KOPT-K1 (cell line): ENCODE measurements around the gene HORMAD2.
"Not testable (repeated sequence)": the region's sequence is repeated elsewhere in the genome, so short reads cannot be mapped to it uniquely, and the experiment has no call there.

ENCODE experiments used
- H3K27ac ChIP-seq: fragments of 200-600 bp; sonication (generic); 2 replicates; pipeline ENCODE4 v1.5.1; 2016; ENCODE audit warnings: antibody characterized with exemption, mild to moderate bottlenecking, low read depth, low read length; ENCODE audit not compliant: poor library complexity, severe bottlenecking
- H3K36me3 ChIP-seq: fragments of 200-600 bp; sonication (generic); 2 replicates; pipeline ENCODE4 v1.5.1; 2017; ENCODE audit warnings: antibody characterized with exemption, mild to moderate bottlenecking, low read length, moderate library complexity; ENCODE audit not compliant: insufficient read depth
- H3K9me3 ChIP-seq: fragments of 200-600 bp; sonication (generic); 2 replicates; pipeline ENCODE4 v1.5.1; 2017; ENCODE audit warnings: antibody characterized with exemption, low read length, mild to moderate bottlenecking; ENCODE audit not compliant: insufficient read depth, poor library complexity, severe bottlenecking

Gene HORMAD2

DNA sequence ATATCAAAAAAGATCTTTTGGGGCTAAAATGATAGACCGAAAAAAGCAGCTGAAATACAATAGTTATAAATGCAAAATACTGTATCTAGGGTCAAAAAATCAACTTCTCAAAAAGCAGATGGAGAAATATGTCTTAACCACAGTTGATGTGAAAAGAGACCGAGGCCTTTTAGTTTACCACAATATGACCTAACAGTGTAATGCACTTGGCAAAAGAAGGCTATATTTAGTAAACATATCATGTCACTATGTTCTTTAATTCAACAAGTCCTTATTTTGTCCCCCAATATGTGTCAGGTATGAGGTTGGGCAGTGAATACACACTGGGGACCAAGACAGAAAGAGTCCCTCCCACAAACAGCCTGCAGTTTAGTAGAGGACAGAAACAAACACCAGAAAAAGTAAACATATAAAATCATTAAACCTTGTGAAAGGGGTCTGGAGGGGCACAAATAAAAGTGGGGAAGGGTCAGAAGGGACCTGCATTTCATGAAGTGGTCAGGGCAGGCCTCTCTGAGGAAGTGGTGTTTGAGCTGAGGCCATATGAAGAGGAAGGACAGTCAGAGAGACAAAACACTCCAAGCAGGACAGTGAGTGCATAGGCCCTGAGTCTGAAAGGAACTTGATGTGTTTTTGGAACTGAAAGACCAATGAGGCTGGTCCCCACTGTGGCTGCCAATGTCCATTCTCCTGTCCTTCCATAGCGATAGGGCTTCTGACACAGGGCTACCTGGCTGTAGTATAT is 112.9 kb downstream of the HORMAD2 start:
- Histone ChIP-seq H3K27ac (peak overlapping the region; percentile 18), H3K9me3 (no peaks in the 10 kb centered on the region), H3K36me3 (no peaks in the 10 kb centered on the region)

DNA sequence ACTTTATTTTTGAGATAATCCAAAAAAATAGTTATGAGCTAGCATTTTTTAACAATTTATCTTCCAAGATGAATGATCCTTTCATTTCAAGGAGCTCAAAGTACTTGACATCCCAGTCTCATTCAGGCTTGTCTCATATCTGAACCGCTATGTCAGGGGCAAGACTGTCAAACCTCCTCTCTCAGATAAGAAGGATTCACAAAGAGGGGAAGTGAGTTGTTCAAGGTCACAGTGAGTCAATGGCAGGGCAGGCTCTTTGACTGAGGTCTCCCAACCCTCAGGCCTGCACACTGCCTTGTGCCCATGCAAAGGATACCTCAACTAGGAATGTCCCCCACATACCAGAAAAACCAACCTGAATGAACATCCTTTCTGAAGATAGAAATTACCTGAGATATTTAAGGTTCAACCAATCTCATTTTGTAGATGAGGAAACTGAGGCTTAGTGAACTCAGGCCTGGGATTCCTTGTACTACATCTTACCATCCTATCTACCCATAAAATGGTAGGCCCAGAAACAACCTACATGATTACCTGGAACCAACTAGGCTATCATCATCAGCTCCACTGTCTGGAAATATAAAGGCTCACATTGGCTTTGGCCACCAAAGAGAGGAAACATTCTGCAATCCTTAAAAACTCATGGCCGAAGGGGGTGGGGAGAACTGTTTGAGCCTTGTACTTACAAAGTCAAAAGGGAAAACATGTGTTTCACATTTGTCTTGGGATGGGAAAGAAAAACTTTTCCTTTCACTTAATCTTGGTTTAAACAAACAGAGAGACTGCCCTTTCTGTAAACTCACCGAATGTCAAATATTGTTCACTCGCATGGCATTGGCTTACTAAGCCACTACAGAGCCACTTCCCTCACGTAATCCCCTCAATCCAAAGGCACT is 115.2 kb downstream of the HORMAD2 start:
- peak overlapping the region; percentile 64 for H3K27ac ChIP-seq
- no peaks in the 10 kb centered on the region for H3K36me3 ChIP-seq
- no peaks in the 10 kb centered on the region for H3K9me3 ChIP-seq

DNA sequence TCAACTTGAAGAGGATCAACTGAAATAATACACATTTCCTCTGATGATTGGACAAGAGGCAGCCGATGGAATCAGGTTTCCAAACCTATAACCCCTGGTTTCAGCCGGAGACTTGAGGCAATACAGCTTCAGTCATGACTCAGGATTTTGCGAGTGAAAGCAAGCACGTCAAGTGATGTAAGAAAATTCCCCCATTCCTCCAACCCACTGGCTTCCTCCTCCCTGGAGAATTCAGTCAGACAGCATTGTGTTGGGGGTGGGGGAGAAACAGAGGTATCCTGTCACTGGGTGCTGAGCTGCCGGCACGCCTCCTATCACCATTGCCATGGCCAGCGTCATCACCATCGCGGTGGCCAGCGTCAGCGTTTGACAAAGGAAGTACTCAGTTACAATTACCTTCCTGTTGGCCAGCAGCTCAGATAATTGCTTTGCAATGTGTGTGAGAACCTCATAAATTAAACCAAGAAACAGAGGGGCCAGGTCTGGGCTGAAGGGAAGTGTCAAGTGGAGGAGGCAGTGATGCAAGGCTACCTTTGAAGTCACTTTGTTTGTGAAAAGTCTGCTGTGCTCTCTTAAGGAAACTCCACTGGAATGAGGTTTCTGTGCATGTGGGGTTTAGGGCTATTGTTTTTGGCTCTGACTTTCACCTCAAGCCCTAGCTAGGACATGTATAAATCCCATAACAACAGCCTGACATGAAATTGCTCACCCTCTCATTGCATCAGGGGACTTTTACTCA is 116.0 kb downstream of the HORMAD2 start:
- no peaks in the 10 kb centered on the region for H3K36me3 ChIP-seq

DNA sequence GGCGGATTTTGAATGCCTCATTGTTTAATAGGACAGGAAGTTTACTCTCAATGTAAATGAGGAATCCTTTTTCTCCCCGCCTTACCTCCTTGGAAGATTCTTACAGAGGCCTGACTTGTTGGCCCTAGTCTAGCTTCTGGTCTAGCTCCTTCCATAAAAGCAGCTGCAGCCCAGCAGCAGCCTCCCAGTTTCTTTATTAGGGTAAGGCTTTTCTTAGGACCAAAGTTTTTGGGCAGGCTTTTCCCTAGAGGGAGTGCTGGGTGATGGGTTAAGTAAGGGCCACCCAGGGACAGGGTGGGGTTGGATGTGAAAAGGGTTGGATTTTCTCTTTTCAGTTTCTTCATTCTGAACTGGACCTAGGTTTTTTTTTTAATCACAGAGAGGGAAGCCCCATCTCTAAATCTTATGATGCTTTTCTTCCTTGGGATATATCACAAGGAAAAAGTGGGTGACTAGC is 116.6 kb downstream of the HORMAD2 start:
- H3K36me3 ChIP-seq: no peaks in the 10 kb centered on the region
- H3K27ac ChIP-seq: peak overlapping the region; percentile 64
- no peaks in the 10 kb centered on the region for H3K9me3 ChIP-seq

More for the DNA sequence above, 116.0 kb downstream of the HORMAD2 start:
- Histone ChIP-seq H3K9me3 (no peaks in the 10 kb centered on the region), H3K27ac (peak overlapping the region; percentile 64)

DNA sequence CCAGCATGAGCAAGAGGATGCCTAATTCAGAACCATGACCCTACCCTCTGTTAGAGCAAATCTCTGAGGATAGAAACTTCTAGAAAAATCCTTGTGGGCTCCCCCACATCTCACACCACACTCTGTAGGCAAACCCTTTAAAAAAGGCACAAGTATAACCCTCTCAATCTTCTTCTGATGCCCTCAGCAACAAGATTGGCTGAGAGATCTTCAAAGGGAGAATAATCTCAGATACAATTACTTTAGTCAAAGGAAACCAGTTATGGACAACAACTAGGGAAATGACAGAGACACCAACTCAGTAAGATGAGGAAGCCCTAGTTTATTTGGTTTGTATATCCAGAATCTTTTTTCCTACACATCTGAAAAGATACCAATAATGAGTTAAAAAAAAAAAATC is 117.1 kb downstream of the HORMAD2 start:
- Histone ChIP-seq H3K27ac (peak overlapping the region; percentile 64), H3K9me3 (no peaks in the 10 kb centered on the region), H3K36me3 (no peaks in the 10 kb centered on the region)

DNA sequence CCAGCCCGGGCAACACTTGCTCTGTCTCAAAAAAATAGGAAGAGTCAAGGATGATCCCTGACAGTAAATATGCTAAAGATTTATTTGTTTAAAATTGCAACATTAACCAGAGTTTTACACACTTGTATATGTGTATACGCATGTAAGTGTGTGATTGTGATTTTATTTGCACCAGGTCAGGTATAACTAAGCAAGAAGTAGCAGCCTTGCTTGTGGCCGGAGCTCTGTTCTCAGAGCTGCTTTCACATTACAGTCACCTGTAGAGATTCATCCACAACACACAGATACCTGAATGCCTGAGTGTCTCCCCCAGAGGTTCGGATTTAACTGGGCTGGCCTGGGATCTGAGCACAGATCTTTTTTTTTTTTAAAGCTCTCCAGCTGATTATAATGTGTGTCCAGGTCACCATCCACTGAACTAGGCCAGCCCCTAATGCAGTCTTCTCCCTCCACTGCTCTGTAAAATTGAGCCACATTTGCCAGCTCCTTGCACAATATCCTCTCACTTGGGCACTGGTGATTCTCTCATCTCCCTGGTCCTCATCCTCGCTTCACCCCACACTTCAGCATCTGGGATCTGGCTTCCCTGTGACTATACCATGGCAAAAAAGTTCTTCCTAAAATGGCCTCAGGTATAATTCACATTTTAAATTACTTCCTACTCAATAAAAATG is 118.0 kb downstream of the HORMAD2 start:
- no peak overlapping the region for H3K27ac ChIP-seq
- H3K36me3 ChIP-seq: no peaks in the 10 kb centered on the region
- H3K9me3 ChIP-seq: no peaks in the 10 kb centered on the region

DNA sequence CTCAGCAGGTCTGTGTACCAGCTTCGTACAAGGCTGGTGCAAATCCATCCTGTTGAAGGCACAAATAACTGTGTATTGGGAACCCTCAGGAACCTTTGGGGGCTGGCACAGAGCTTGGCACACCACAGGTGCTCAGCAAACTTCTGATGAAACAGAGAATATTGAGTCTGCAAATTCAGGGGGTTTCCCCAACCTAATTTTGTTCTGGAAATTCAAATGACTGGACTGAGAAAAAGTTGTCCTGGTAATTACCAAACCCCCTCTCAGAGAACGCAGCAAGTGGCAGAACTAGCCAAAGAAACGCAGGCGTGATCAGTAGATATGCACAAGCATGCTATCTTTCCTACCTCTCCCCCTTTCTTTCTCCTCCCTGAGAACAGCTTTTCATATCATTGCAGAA is 118.7 kb downstream of the HORMAD2 start:
- Histone ChIP-seq H3K27ac (no peak overlapping the region), H3K9me3 (no peaks in the 10 kb centered on the region), H3K36me3 (no peaks in the 10 kb centered on the region)

DNA sequence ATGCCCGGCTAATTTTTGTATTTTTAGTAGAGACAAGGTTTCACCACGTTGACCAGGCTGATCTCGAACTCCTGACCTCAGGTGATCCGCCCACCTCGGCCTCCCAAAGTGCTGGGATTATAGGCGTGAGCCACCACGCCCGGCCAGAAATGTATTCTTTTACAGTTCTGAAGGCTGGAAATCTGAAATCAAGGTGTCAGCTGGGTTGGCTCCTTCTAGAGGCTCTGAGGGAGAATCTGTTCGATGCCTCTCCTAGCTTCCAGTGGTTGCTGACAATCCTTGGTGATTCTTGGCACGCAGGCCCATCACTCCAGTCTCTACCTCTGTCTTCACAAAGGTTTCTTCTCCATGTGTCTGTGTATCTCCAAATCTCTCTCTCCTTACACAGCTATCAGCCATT is 120.6 kb downstream of the HORMAD2 start:
- not testable (repeated sequence) for H3K9me3 ChIP-seq, H3K36me3 ChIP-seq, H3K27ac ChIP-seq

DNA sequence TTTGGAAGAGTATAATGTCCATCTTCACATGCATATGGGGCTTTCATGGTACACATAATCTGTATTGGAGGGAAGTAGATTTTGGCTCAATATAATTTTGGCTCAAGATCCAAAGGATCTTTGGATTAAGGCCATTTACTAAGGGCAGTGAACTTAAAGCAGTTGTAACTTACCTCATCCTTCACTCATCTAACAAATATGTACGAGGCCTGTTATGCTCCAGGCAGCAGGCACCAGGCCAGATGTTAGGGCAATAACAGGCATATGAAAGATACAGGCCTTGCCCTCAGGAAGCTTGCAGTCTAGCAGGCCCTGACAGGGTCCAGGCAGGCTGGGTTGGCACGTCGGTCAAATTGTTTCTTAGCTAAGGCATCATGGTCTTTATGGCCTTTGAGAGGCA is 121.7 kb downstream of the HORMAD2 start:
- H3K27ac ChIP-seq: no peak overlapping the region
- H3K36me3 ChIP-seq: no peaks in the 10 kb centered on the region
- H3K9me3 ChIP-seq: no peaks in the 10 kb centered on the region

DNA sequence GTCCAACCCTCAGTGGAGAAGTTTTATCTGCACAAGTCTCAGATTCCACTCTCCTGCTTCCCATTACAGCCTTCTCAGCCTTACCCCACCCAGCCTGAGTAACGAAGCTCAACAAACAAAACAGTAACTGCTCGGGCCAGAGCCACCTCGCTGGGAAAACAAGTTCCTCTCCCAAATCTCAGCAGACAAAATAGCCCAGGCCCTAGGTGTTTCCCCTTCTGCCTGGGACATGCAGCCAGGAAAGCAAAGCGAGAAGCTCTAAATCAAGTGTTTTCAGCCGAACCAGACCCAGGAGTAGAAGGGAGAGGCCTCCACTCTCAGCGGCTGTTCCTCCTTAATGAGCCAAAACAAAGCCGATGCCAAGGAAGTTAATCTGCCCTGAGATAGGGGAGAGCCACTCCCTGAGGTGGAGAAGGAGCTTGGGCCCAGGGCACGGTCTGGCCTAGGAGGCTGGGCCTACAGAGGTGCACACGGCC is 122.3 kb downstream of the HORMAD2 start:
- Histone ChIP-seq H3K9me3 (no peaks in the 10 kb centered on the region), H3K27ac (no peak overlapping the region), H3K36me3 (no peaks in the 10 kb centered on the region)

DNA sequence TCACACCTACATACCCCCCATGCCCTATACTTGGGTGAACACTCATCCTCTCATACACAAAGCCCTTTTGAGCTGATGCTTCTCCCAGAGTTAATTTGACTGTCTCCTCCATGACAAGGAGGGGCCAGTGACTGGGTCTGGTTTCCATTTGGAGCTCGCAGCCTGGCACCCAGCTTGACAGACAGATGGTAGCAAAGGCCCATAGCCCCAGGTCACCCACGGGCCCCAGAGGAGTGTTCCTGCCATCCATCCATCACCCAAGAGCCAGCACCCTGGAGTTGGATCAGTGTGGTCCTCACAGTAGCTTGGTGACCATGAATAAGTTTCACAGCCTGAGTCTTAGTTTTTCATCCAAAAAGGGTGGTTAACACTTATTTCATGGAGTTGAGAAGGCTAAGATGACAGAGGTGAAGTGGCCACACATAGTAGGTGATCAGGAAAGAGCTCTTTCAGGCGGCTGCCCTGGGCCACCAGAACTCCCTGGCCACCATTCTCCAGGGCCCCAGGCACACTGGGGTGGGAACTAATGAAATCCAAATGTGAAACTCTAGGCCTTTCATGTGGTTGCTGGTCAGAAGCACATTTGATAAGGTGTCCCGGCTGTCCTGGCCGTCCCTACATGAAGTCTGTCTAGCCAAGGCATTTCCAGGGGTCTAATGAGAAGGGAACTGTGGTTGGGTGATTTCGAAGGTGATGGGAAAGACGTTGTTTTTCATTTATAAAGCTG is 123.9 kb downstream of the HORMAD2 start:
- Histone ChIP-seq H3K27ac (no peak overlapping the region), H3K9me3 (no peaks in the 10 kb centered on the region), H3K36me3 (no peaks in the 10 kb centered on the region)

DNA sequence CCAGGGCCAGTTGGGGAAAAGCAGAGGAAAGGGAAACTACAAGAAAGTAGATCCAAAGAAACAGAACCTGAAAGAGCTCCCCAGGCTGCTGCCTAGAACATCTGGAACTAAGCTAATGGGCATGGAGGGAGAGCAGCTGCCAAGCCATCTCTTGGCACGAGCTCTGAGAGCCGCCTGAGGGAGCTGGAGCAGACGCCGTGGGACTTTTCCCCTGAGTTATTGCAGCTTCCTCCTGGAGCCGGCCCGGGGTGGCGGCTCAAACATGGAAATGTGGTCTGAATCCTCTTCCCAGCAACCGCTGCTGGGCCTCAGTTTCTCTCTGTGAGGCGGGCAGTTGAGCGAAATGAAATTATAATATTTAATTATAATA is 124.5 kb downstream of the HORMAD2 start:
- Histone ChIP-seq H3K9me3 (no peaks in the 10 kb centered on the region), H3K27ac (no peak overlapping the region), H3K36me3 (no peaks in the 10 kb centered on the region)

DNA sequence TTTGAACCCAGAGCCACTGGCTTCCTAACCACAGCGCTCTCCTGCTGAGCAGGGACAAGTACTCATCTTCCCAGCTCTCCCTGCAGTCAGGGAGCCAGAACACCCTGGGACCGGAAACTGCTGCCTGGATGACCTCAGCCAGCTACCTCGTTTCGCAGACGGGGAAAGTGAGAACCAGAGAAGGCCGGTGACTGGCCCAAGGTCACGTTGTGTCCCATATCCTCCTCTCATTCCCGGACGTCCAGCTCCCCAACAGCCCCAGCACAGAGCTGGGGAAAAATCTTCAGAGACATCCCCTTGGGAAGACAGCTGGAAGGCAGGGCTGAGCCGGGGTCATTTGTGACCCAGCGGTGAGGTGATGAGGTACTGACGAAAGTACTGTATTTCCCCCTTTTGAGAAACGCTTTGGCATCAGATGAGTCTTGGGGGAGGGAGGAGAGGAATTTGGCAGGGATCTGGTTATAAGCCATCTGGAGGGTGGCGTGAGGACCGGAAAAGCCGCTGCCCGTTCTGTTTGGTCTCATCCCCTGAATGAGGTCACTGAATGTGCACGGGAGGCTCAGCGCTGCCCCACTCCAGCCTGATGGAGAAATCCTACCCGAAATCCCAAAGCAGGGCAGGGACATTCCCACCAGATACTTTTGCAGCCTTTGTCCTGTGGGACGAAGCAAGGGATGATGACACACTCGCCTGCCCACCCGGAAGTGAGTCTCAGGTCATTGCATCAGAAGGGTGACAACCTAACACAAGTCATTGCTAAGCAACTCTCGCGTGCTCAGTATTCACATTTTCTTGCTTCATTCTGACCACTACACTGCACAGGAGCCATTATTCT is 125.2 kb downstream of the HORMAD2 start:
- Histone ChIP-seq H3K27ac (no peak overlapping the region), H3K9me3 (no peaks in the 10 kb centered on the region)

More for the DNA sequence above, 125.2 kb downstream of the HORMAD2 start:
- no peaks in the 10 kb centered on the region for H3K36me3 ChIP-seq
